Thoracic aorta (tissue), 2 donors: ENCODE measurements around the gene CUX1. TPM values are rescaled to one million over a fixed set of nuclear protein-coding genes. Genes with fewer than 3 reads are reported as not detected.

Experiments
- ATAC-seq: fragments of 150-250 bp; one replicate; pipeline ENCODE4 v1.8.0; 2017; ENCODE audit warnings: low read depth; ENCODE audit not compliant: insufficient number of reproducible peaks, low FRiP score
- DNase-seq: peaks from one replicate; pipeline ENCODE4 v3.0.0-alpha.2; 2020; ENCODE audit warnings: low spot score
- H3K27ac ChIP-seq, 2 donors: fragments of 200-600 bp; sonication (generic); 1 replicate in 1 of 2; 2 replicates in 1 of 2; pipeline ENCODE4 v1.5.1; 2016; ENCODE audit warnings: mild to moderate bottlenecking in 2 of 2, moderate library complexity in 2 of 2
- H3K27me3 ChIP-seq: fragments of 200-600 bp; sonication (generic); replicated peaks from 2 replicates; pipeline ENCODE4 v1.6.0; 2016; ENCODE audit warnings: mild to moderate bottlenecking; ENCODE audit not compliant: insufficient read depth
- H3K36me3 ChIP-seq: fragments of 200-600 bp; sonication (generic); one replicate; pipeline ENCODE4 v1.5.1; 2016
- H3K4me1 ChIP-seq, 2 donors: fragments of 200-600 bp; sonication (generic); 1 replicate in 1 of 2; 2 replicates in 1 of 2; pipeline versions ENCODE4 v1.5.1 to v1.6.0; 2016; ENCODE audit warnings: low read depth in 2 of 2, mild to moderate bottlenecking in 1 of 2; ENCODE audit not compliant: control insufficient read depth in 1 of 2
- H3K4me3 ChIP-seq: fragments of 200-600 bp; sonication (generic); 2 replicates; pipeline ENCODE4 v1.5.1; 2016; ENCODE audit warnings: mild to moderate bottlenecking
- H3K9me3 ChIP-seq: fragments of 200-600 bp; sonication (generic); 2 replicates; pipeline ENCODE4 v1.5.1; 2016
- CTCF ChIP-seq: fragments of 200-600 bp; sonication (generic); IDR thresholded peaks from one replicate; pipeline ENCODE4 v1.5.1; 2019; ENCODE audit warnings: antibody characterized with exemption
- total RNA-seq, 2 donors: library from RNA; depleted of rRNA; stranded (reverse); fragments of >200 nt; gene quantifications; one replicate each; pipeline versions ENCODE4 v1.1.0 to v1.2.3, GENCODE V29; 2016

Gene CUX1
- total RNA-seq, 2 donors from 2014 or later, result 85.0 to 179 TPM

DNA sequence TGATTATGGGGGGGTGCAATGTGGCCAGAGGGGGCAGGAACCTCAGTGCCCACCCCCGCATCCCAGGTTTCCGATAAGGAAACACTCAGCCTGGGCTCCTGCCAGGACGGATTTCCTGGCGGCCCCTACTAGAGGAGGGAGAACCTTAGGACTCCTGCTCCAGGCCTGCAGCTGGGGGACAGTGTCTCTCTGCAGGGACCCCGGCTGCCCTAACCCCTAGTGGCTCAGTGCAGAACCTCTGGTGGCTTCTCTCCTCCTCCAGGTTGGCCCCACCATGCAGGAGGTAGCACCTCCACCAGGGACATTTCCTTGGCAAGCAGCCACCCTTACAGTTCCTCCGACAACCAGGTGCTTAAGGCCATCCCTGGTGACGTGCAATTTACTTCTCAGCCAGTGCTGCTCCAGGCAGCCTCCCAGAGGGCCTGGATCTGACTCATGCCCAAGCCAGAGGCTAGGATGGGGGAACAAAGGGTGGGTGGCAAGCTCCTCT lies 501.1 kb downstream of the CUX1 start:
- no peak for ATAC-seq
- DNase-seq, result no peak
- H3K27me3 ChIP-seq, result no peaks in the 10 kb centered on the region
- no peak for TF ChIP-seq CTCF
- no peak overlapping the region for H3K4me3 ChIP-seq
- no peaks in the 10 kb centered on the region for H3K4me1 ChIP-seq
- no peak overlapping the region for H3K27ac ChIP-seq
- no peaks in the 10 kb centered on the region for H3K36me3 ChIP-seq
- H3K9me3 ChIP-seq, result no peaks in the 10 kb centered on the region

- H3K4me3 ChIP-seq, result no peak overlapping the region
- no peak overlapping the region for H3K27ac ChIP-seq
- H3K27me3 ChIP-seq, result no peaks in the 10 kb centered on the region
- no peak for ATAC-seq
- no peak for DNase-seq
- no peaks in the 10 kb centered on the region for H3K4me1 ChIP-seq
- H3K36me3 ChIP-seq, result no peaks in the 10 kb centered on the region
- no peak for TF ChIP-seq CTCF
- no peaks in the 10 kb centered on the region for H3K9me3 ChIP-seq
These were observed 502.2 kb downstream of the CUX1 start for GRCh38 chr7:102319671-102320070.

DNA sequence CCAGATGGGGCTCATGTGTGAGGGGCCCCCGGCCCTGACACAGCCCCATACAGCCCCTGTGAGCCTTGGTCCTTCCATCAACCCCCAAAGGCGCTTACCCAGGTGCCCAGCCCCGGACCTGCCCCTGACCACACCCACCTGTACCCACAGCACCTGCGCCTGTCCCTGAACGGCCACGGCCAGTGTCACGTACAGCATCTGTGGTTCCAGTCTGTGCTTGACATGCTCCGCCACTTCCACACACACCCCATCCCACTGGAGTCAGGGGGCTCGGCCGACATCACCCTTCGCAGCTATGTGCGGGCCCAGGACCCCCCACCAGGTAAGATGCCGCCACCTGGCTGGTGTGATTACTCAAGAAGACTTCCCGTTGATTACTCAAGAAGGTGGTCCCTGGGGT lies 502.8 kb downstream of the CUX1 start:
- Histone ChIP-seq H3K9me3 (no peaks in the 10 kb centered on the region), H3K27ac (no peak overlapping the region), H3K4me3 (no peak overlapping the region), H3K36me3 (no peaks in the 10 kb centered on the region), H3K27me3 (no peaks in the 10 kb centered on the region), H3K4me1 (no peaks in the 10 kb centered on the region)
- ATAC-seq, result no peak
- TF ChIP-seq CTCF, result no peak
- no peak for DNase-seq

- Histone ChIP-seq H3K9me3 (no peaks in the 10 kb centered on the region), H3K27me3 (no peaks in the 10 kb centered on the region), H3K27ac (no peak overlapping the region), H3K4me1 (no peaks in the 10 kb centered on the region), H3K36me3 (no peaks in the 10 kb centered on the region), H3K4me3 (no peak overlapping the region)
- no peak for DNase-seq
- no peak for ATAC-seq
- TF ChIP-seq CTCF, result no peak
These were observed 503.4 kb downstream of the CUX1 start for GRCh38 chr7:102320601-102321350.

DNA sequence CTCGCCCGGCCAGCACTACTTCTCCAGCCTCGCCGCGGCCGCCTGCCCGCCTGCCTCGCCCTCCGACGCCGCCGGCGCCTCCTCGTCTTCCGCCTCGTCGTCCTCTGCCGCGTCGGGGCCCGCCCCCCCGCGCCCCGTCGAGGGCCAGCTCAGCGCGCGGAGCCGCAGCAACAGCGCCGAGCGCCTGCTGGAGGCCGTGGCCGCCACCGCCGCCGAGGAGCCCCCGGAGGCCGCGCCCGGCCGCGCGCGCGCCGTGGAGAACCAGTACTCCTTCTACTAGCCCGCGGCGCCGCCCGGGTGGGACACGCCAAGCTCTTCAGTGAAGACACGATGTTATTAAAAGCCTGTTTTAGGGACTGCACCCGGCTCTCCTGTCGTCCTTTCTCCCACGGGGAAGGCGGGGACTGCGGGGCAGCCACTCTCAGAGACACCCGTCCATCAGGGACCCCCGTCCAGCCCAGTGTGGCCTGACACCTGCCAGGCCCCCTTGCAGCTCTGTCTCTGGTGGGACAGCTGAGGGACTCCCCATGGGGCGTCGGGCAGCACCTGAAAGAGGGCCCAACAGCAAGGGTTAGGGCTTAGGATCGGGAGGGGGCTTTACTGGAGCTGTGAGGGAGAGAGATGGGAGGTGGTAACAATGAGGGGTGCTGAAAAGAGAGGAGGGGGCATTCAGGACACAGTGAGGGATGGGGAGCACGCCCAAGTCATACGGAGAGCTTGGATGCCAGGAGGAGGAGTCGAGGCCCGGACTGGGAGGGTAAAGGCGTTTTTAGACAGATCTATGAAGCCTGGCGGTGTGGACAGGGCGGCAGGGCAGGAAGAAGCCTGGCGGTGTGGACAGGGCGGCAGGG lies 504.1 kb downstream of the CUX1 start:
- H3K36me3 ChIP-seq, result no peaks in the 10 kb centered on the region
- DNase-seq (no peak), ATAC-seq (no peak)
- no peak overlapping the region for H3K4me3 ChIP-seq
- TF ChIP-seq CTCF, result no peak
- no peaks in the 10 kb centered on the region for H3K9me3 ChIP-seq
- H3K4me1 ChIP-seq, result no peaks in the 10 kb centered on the region
- no peak overlapping the region for H3K27ac ChIP-seq
- H3K27me3 ChIP-seq, result no peaks in the 10 kb centered on the region
